Upper lobe of left lung (tissue), 4 donors: ENCODE results near the gene NHERF1.

ENCODE experiments used
- CTCF ChIP-seq, 6 experiments: fragments of 450-650 bp in 4 of 6; fragments of 200-600 bp in 2 of 6; sonication (generic) in 2 of 6; IDR thresholded peaks; one replicate each; pipeline ENCODE4 v1.5.1; 2016 to 2019; ENCODE audit warnings: antibody characterized with exemption in 6 of 6
- EP300 ChIP-seq, 4 donors: sonication (generic); formaldehyde crosslinking; IDR thresholded peaks; one replicate each; pipeline ENCODE4 v1.5.1; 2017; ENCODE audit warnings: antibody characterized with exemption in 4 of 4, control low read depth in 2 of 4
- POLR2A ChIP-seq, 4 donors: fragments of 450-650 bp; IDR thresholded peaks; one replicate each; pipeline ENCODE4 v1.5.1; 2016 to 2017; ENCODE audit warnings: antibody characterized with exemption in 4 of 4, mild to moderate bottlenecking in 2 of 4
- POLR2AphosphoS5 ChIP-seq, 2 donors: sonication (generic); formaldehyde crosslinking; IDR thresholded peaks; one replicate each; pipeline ENCODE4 v1.5.1; 2017; ENCODE audit warnings: antibody characterized with exemption in 2 of 2

- no peak for TF ChIP-seq CTCF (IDR thresholded peaks at IDR 0.05)
- TF ChIP-seq POLR2A (IDR thresholded peaks at IDR 0.05), result no peak
- no peak for TF ChIP-seq EP300 (IDR thresholded peaks at IDR 0.05)
- no peak for TF ChIP-seq POLR2AphosphoS5 (IDR thresholded peaks at IDR 0.05)
Observed at GRCh38 chr17:74767111-74767516, 18.7 kb downstream of the NHERF1 start.
